H1 (cell line): ENCODE measurements around the gene IGSF9B. TPM values are rescaled to one million over a fixed set of nuclear protein-coding genes. Genes with fewer than 3 reads are reported as not detected.

Experiments used
- BCL11A ChIP-seq, 2 experiments: IDR thresholded peaks; one replicate each; pipeline ENCODE4 v1.6.1; 2011; ENCODE audit warnings: low read depth in 2 of 2, low read length in 2 of 2, mild to moderate bottlenecking in 2 of 2
- EZH2 ChIP-seq: fragments of 200-600 bp; sonication (generic); IDR thresholded peaks from 2 replicates; pipeline ENCODE4 v1.7.1; 2012; ENCODE audit warnings: low read depth, mild to moderate bottlenecking, moderate library complexity, low read length, inconsistent platforms; ENCODE audit not compliant: severe bottlenecking
- JUND ChIP-seq: IDR thresholded peaks from 2 replicates; pipeline ENCODE4 v1.6.1; 2011; ENCODE audit warnings: mild to moderate bottlenecking, improper control_type of control experiment, low read length
- SIX5 ChIP-seq: IDR thresholded peaks from 2 replicates; pipeline ENCODE4 v1.6.1; 2011; ENCODE audit warnings: mild to moderate bottlenecking, low read depth, low read length
- SRF ChIP-seq: IDR thresholded peaks from 2 replicates; pipeline ENCODE4 v1.6.1; 2011; ENCODE audit warnings: mild to moderate bottlenecking, low read depth, low read length, moderate library complexity
- YY1 ChIP-seq: IDR thresholded peaks from 2 replicates; pipeline ENCODE4 v1.6.1; 2011; ENCODE audit warnings: low read depth, mild to moderate bottlenecking, low read length
- polyA plus RNA-seq, 7 experiments: library from polyadenylated mRNA; depleted of rRNA in 3 of 7; stranded (reverse) in 5 of 7; unstranded in 2 of 7; fragments of >200 nt in 5 of 7; fragments of 200-250 nt in 2 of 7; gene quantifications; 1 replicate in 5 of 7; 2 replicates in 1 of 7; 4 replicates in 1 of 7; pipeline versions ENCODE4 v1.2.1 to v1.2.3, GENCODE V29; 2011 to 2013; ENCODE audit warnings: missing spikeins in 2 of 7, mixed read lengths in 2 of 7
- total RNA-seq: library from RNA; stranded (reverse); fragmentation: NEBNext Ultra II Directional; extraction: Animal tissue kit (Norgen Biotek cat#: 25700); gene quantifications from 2 replicates; pipeline ENCODE4 v1.2.1, GENCODE V29; 2021
- TF ChIP-seq, protein P1 (sequence below): fragments of 300-600 bp; sonication (generic); IDR thresholded peaks from 2 replicates; pipeline ENCODE4 v1.7.1; 2012; ENCODE audit warnings: low read length, moderate library complexity, mild to moderate bottlenecking, inconsistent platforms; ENCODE audit not compliant: insufficient replicate concordance
- TF ChIP-seq, protein P2 (sequence below): IDR thresholded peaks from 2 replicates; pipeline ENCODE4 v1.6.1; 2012; ENCODE audit warnings: low read length, inconsistent platforms
- TF ChIP-seq, protein P3 (sequence below): IDR thresholded peaks from 2 replicates; pipeline ENCODE4 v1.6.1; 2012; ENCODE audit warnings: inconsistent platforms

Gene IGSF9B
- total and polyA plus RNA-seq, 2 of the 8 experiments (the other 6 are each of a cell fraction or from before 2014, with no cell fraction given): 16.5 to 49.2 TPM

DNA sequence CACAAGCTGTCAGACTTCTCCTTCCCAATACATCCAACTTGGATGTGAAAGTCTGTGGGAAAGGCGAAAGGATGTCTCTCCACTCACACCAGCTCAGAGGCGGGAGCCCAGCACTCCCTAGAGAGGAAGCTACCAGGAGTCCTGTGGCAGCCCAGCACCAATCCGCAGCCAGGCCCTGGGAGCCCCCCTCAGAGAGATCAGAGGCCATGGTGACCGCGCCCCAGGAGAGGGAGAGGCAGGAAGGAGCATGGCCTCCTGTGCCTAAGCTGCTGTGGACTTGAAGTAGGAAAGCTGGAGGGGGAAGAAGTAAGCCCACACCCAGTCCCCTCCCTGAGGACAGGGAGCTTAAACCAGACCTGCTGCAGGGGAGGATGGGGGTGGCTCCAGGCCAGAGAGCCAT lies 24.4 kb upstream of the IGSF9B start (continued):
- TF ChIP-seq, protein P1, sequence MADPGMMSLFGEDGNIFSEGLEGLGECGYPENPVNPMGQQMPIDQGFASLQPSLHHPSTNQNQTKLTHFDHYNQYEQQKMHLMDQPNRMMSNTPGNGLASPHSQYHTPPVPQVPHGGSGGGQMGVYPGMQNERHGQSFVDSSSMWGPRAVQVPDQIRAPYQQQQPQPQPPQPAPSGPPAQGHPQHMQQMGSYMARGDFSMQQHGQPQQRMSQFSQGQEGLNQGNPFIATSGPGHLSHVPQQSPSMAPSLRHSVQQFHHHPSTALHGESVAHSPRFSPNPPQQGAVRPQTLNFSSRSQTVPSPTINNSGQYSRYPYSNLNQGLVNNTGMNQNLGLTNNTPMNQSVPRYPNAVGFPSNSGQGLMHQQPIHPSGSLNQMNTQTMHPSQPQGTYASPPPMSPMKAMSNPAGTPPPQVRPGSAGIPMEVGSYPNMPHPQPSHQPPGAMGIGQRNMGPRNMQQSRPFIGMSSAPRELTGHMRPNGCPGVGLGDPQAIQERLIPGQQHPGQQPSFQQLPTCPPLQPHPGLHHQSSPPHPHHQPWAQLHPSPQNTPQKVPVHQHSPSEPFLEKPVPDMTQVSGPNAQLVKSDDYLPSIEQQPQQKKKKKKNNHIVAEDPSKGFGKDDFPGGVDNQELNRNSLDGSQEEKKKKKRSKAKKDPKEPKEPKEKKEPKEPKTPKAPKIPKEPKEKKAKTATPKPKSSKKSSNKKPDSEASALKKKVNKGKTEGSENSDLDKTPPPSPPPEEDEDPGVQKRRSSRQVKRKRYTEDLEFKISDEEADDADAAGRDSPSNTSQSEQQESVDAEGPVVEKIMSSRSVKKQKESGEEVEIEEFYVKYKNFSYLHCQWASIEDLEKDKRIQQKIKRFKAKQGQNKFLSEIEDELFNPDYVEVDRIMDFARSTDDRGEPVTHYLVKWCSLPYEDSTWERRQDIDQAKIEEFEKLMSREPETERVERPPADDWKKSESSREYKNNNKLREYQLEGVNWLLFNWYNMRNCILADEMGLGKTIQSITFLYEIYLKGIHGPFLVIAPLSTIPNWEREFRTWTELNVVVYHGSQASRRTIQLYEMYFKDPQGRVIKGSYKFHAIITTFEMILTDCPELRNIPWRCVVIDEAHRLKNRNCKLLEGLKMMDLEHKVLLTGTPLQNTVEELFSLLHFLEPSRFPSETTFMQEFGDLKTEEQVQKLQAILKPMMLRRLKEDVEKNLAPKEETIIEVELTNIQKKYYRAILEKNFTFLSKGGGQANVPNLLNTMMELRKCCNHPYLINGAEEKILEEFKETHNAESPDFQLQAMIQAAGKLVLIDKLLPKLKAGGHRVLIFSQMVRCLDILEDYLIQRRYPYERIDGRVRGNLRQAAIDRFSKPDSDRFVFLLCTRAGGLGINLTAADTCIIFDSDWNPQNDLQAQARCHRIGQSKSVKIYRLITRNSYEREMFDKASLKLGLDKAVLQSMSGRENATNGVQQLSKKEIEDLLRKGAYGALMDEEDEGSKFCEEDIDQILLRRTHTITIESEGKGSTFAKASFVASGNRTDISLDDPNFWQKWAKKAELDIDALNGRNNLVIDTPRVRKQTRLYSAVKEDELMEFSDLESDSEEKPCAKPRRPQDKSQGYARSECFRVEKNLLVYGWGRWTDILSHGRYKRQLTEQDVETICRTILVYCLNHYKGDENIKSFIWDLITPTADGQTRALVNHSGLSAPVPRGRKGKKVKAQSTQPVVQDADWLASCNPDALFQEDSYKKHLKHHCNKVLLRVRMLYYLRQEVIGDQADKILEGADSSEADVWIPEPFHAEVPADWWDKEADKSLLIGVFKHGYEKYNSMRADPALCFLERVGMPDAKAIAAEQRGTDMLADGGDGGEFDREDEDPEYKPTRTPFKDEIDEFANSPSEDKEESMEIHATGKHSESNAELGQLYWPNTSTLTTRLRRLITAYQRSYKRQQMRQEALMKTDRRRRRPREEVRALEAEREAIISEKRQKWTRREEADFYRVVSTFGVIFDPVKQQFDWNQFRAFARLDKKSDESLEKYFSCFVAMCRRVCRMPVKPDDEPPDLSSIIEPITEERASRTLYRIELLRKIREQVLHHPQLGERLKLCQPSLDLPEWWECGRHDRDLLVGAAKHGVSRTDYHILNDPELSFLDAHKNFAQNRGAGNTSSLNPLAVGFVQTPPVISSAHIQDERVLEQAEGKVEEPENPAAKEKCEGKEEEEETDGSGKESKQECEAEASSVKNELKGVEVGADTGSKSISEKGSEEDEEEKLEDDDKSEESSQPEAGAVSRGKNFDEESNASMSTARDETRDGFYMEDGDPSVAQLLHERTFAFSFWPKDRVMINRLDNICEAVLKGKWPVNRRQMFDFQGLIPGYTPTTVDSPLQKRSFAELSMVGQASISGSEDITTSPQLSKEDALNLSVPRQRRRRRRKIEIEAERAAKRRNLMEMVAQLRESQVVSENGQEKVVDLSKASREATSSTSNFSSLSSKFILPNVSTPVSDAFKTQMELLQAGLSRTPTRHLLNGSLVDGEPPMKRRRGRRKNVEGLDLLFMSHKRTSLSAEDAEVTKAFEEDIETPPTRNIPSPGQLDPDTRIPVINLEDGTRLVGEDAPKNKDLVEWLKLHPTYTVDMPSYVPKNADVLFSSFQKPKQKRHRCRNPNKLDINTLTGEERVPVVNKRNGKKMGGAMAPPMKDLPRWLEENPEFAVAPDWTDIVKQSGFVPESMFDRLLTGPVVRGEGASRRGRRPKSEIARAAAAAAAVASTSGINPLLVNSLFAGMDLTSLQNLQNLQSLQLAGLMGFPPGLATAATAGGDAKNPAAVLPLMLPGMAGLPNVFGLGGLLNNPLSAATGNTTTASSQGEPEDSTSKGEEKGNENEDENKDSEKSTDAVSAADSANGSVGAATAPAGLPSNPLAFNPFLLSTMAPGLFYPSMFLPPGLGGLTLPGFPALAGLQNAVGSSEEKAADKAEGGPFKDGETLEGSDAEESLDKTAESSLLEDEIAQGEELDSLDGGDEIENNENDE: no peak
- TF ChIP-seq, protein P2, sequence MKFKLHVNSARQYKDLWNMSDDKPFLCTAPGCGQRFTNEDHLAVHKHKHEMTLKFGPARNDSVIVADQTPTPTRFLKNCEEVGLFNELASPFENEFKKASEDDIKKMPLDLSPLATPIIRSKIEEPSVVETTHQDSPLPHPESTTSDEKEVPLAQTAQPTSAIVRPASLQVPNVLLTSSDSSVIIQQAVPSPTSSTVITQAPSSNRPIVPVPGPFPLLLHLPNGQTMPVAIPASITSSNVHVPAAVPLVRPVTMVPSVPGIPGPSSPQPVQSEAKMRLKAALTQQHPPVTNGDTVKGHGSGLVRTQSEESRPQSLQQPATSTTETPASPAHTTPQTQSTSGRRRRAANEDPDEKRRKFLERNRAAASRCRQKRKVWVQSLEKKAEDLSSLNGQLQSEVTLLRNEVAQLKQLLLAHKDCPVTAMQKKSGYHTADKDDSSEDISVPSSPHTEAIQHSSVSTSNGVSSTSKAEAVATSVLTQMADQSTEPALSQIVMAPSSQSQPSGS: no peak
- TF ChIP-seq SRF (no peak), BCL11A (IDR thresholded peaks at IDR 0.05; ENCODE audit: low read depth in 2 of 2, low read length in 2 of 2) (no peak), YY1 (no peak), JUND (no peak), EZH2 (no peak), SIX5 (no peak)
- TF ChIP-seq, protein P3, sequence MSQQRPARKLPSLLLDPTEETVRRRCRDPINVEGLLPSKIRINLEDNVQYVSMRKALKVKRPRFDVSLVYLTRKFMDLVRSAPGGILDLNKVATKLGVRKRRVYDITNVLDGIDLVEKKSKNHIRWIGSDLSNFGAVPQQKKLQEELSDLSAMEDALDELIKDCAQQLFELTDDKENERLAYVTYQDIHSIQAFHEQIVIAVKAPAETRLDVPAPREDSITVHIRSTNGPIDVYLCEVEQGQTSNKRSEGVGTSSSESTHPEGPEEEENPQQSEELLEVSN: no peak
